Skin of body (tissue), 2 donors: ENCODE measurements around the gene ULBP2. TPM values are rescaled to one million over a fixed set of nuclear protein-coding genes. Genes with fewer than 3 reads are reported as not detected.
"Not testable (repeated sequence)": the region's sequence is repeated elsewhere in the genome, so short reads cannot be mapped to it uniquely, and the experiment has no call there.

Experiments
- DNase-seq: peaks from one replicate; lab custom pipeline; 2025; lab: John Stamatoyannopoulos, UW
- total RNA-seq: library from RNA; depleted of rRNA; stranded (reverse); fragments of >200 nt; gene quantifications from one replicate; pipeline ENCODE4 v1.2.3, GENCODE V29; 2014

Gene ULBP2
- total RNA-seq, 1 donor from 2014 or later = 0.89 TPM

DNA sequence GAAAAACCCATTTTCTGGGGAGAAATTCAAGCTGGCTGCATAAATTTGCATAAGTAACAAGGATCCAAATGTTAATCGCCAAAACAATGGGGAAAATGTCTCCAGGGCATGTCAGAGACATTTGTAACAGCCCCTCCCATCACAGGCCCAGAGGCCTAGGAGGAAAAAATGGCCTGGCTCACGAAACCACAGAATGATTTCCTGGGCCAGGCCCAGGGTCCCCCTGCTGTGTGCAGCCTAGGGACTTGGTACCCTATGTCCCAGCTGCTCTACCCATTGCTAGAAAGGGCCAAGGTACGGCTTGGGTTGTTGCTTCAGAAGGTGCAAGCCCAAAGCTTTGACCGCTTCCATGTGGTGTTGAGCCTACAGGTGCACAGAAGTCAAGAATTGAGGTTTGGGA is 33.3 kb upstream of the ULBP2 start:
- DNase-seq = not testable (repeated sequence)

DNA sequence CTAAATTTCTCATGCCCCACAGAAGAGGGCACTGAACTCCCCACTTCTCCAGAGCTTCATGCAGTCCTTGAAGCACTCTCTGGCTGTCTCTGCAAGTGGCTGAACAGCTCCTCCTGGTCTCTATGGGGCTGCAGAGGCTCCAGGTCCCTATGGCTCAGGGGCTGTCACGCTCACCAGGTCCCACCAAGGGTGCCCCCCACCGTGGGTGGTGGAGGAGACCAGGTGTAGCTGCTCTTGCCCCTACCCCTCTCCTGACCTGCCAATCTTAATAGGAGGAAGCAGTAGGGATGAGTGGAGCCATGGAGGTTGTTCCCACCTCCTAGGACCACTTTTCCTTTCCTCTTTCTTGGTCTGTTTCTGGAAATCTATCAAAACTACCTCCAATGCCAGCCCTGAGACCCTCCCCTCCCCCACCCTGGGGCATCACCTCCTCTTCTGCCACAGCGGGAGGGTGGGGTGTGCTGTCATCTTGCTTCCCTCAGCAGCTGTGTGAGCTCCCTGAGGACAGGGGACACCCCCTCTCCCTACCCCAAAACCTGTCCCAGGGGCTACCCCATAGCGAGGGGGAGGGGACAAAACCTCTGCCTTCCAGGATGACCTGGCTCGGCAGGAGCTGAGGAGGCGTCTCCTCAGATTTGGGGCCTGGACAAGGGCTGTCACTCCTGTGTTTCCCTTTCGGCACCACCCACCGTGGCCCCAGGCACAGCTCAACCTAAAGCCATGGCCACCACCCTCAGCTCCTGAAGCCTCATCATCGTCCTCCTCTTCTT is 31.9 kb upstream of the ULBP2 start:
- no peak for DNase-seq

DNA sequence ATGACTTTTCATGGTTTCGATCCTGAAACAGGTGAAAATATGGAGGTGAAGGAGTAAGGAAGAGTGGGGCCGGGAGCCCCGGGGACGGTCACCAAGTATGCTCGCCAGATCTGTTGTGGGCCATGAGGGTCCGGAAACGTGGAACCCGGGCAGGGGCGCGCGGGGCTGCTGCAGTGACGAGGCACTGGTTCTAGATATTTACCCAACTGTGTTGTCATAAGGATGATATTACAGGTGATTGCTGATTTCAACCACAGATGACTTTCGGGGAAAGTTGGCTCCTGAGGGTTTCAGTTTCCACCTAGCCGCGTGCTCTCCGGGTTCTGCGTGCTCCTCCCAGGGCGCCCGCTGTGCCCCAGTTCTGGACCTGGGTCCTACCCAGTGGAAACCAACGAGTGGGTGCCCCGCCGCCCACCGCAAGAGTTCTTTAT is 31.1 kb upstream of the ULBP2 start:
- DNase-seq = no peak

DNA sequence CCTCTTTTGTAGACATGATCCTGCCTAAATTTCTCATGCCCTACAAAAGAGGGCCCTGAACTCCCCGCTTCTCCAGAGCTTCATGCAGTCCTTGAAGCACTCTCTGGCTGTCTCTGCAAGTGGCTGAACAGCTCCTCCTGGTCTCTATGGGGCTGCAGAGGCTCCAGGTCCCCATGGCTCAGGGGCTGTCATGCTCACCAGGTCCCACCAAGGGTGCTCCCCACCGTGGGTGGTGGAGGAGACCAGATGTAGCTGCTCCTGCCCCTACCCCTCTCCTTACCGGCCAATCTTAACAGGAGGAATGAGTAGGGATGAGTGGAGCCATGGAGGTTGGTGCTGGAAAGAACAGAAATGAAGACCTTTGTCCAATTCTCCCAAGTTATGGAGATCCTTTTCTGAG is 29.1 kb upstream of the ULBP2 start:
- not testable (repeated sequence) for DNase-seq

DNA sequence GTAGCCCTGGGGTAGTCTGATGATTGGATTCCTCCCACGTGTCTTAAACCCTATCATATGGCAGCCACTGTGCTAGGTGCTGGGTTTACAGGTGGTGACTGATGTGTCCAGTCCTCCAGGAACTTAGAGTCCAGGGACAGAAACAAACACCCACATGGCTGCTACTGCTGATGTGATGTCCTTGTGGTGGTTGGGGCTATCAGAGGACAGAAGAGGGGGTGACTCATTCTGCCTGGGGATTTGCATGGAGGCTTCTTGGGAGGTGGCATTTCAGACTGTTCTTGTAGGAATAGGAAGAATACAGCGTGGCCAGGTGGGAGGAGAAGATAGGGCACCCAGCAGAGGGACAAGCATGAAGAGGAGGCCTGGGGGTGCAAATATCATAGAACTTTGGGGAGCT is 28.7 kb upstream of the ULBP2 start:
- no peak for DNase-seq

DNA sequence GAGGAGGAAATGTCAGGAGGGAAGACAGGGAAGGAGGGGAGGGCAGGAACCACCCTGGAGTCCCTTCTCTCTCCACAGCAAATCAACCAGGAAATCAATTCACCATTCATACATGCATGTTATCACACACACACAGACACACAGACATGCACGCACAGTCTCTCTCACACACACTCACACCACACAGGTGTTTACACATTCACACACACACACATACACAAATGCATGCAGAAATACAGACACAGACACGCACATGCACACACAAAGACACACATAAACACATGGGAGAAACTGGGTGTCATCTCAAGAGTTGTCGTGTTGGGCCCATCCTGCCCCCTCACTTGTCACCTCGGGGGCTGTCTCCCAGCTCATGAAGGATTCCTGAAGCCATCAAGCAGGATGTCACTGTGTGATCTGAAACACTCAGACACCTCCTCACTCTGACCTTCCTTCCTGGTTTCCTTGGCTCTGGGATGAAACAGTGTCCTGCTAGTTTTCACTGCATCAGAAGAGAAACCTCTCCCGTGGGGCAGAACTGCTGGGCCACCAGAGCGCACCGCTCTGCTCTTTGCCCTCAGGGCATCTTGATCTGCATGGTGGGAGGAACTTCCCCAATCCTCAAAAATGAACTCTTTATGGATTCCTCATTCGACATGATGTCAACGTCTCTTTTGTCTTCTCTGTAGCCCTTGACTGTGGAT is 28.1 kb upstream of the ULBP2 start:
- DNase-seq = no peak

DNA sequence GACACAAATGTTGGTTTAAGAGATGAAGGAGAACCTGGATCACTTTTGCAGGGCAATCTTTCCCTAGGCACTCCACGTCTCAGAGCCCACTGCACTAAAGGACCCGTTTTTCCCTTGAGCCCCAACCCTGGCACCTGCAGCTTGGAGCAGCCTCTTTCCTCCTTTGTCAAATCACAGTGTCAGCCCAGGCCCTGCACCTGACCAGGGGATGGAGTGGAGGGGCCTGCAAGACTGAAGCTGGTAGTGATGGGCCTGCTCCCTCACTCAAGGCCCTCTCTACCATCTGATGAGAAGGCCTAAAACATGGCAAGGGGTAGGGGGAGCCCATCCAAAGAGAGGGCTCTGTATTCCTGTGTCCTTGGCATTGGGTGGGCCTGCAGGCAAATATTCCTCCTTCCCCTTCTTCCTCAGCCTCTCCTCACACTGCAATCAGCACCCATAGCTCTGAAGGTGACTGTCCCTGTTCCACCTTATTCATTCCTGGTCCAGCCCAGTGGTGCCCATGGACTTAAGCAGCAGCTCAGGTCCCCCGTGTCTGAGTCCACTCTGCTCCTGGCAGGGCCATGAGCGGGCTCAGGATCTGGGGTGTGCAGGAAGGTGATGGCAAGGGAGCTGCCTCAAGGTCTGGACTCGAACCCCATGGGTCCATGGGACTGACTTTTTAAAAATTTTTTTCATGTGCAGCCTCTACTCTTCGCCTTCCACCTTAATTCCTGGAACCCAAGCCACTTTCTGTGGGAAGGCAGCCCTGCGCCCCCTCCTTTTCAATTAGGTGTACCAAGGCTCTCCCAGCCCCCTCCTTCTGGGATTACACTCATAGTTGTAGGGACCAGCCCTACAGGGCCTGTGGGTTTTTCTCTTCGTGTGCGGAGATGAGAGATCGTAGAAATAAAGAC is 25.6 kb upstream of the ULBP2 start:
- no peak for DNase-seq

DNA sequence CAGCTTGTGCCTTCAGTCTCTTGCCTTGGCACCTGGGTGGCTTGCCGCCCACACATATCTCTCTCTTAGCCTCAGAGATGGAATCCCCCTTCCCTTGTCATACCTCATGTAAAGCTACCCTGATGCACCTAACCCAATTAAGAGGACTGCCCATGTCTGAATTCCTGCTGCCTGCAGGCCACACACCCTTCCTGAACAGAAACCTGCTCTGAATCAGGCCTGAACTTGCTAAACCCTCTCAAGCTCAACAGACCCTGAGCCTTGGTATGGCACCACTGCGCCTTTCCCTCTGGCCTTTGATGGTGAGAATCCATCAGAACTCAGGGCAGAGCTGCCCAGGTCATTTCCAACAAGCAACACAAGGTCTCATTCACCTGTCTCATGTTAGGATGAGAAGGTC is 24.1 kb upstream of the ULBP2 start:
- no peak for DNase-seq

DNA sequence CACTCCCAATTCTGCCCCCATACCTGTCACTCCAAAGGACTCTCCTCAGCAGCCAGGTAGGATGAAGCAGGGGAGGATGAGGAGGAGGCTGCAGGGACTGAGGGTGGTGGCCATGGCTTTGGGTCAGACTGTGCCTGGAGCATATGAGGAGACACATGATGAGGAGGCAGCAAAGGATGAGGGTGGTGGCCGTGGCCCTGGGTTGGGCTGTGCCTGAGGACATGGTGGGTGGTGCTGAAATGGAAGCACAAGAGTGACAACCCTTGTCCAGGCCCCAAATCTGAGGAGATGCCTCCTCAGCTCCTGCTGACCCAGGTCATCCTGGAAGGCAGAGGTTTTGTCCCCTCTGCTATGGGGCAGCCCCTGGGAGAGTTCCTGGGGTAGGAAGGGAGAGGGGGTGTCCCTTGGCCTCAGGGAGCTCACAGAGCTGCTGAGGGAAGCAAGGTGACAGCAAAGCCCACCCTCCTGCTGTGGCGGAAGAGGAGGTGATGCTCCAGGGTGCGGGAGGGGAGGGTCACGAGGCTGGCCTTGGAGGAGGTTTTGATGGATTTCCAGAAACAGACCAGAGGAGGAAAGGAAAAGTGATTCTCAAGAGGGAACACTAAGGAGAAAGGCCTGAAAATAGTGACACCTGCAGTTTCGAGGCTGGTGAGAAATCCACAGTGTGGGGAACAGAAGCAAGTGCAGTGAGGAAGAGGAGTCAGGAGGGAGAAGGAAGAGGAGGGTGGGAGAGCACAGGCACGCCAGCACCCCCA is 23.5 kb upstream of the ULBP2 start:
- no peak for DNase-seq

DNA sequence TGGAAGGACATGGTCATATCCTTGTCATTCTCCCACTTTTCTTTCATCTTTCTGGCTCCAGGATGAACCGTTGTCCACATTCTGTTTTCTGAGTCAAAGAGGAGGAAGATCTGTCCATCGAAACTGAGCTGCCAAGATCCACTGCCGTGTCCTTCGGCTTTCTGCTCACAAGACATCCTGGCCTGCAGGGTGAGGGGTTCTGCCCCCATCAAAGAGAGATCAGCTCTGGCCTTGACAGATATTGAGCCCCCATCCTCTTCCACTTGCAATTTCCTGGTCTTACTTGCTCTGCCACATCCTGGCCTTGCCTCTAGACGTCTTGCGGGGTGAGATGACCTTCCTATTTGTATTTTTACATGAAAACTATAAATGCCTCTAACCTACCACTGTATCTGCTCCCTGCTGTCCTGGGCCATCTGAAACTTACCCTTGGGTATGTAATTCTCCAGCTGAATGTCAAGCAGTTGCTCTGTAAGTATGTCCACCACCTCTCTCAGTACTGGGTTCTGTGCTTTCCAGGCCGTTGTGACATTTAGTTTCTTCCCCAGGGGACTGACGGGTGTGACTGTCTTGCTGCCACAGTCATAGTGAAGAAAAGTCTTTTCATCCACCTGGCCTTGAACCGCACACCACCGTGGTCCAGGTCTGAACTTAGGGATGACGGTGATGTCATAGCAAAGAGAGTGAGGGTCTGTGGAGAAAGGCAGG is 22.5 kb upstream of the ULBP2 start:
- not testable (repeated sequence) for DNase-seq

DNA sequence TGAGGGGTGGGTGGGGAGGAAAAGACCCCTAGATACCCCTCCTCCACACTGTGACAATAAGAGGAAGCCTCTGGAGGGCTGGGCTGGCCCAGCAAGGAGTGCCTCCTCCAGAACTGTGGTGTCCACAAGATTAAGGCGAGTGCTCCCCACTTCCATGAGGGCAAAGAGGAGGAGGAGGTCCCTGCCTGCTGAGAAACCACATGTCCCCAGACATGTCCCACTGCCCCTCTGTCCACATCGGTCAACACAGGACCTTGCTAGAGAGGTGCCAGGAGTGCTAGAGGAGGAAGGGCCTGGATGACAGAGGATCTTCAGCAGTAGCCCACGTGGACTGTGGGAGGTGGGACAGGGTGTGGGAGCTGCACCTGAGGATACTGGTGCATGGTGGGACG is 22.0 kb upstream of the ULBP2 start:
- no peak for DNase-seq

DNA sequence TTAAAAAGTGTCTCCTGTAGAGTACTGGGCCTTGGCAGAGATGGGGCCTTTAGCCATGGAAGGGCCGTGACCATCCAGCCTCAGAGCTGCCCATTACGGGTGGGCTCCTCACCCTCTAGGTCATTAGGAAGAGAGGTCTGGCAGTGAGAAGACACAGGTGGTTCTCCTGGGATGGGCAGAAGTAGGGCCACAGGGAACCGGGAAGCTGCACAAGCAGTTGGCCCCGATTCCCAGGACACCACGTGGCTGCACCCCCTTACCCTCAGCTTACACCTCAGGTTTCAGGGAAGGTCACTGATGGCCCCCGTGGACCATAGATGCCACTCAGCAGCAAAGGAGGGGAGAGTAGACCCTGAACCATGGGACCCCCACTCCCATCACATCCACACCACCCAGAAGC is 20.5 kb upstream of the ULBP2 start:
- no peak for DNase-seq

DNA sequence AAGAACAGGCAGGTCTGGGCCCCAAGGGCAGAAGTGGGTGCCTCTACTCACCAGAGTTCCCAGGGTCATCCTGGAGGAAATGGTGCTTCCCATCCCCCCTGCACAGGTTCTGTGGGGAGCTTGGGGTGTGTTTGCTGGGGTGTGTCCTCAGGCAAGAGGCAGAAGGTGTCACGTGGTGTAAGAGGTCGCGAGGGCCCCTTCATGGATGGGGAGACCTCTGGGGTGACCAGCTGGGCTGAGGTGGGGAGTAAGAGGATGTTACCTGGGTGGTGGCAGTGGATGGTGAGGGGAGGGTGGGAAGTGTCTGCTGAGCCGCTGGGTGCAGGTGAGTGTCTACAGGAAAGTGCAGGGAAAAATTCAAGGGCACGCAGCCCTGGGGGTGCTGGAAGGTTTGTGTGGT is 19.7 kb upstream of the ULBP2 start:
- not testable (repeated sequence) for DNase-seq

DNA sequence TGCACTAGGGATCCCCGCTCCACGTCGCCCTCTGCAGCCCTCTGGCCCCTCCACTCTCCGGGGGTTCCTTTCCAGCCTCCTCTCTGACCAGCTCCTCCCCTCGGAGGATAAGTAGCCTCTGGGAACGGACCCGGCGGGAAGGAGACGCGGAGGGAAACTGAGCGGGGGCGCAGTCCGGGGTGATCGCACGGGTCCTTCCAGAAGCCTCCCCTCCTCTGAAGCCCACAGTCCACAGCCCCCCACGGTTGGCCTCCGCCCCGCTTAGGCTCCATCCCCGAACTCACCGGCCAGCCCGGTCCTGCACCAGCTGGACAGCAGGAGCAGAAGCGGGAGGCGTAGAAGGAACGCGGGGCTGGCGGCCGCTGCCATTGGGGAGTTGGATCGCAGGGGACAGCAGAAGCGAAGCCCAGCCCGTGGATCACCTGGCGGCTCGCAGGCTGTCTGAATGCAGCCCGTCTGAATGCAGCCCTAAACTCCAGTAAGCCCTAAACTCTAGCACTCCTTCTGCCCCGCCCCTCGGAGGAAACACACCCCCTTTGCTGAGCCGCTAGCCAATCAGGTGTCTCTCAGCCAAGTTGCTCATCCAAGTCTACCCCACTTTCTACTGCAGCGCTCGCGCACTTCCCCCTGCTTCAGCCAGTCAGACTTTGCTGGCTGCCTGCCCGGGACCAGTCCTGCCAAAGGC is 19.0 kb upstream of the ULBP2 start, which contains the start of gene RAET1G:
TSS of gene RAET1G (minus strand) at position 480 of the 685 bp plus-strand sequence. CDS start at position 369, 111 bp downstream.
- DNase-seq = peak; percentile 91

DNA sequence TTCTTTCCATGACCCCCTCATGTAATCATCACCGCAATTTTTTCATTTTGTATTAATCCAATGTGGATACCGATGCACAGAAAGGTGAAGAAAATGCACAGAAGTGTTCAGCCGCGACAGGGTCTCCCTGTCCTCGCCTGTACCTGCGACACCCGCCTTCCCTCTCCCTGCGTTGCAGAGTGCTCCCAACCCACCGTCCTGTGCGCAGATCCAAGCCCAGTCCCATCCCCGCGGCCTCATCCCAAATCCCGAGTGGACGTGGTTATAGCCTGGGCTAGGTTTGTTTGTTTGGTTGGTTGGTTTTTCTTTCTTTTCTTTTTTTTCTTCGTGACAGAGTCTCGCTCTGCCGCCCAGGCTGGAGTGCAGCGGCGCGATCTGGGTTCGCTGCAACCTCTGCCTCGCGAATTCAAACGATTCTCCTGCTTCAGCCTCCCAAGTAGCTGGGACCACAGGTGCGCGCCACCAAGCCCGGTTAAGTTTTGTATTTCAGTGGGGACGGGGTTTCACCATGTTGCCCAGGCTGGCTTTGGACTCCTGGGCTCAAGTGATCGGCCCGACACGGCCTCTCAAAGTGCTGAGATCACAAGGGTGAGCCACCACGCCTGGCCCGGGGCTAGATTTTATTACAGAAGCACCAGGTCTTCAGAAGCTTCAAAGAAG is 18.4 kb upstream of the ULBP2 start:
- DNase-seq = no peak

DNA sequence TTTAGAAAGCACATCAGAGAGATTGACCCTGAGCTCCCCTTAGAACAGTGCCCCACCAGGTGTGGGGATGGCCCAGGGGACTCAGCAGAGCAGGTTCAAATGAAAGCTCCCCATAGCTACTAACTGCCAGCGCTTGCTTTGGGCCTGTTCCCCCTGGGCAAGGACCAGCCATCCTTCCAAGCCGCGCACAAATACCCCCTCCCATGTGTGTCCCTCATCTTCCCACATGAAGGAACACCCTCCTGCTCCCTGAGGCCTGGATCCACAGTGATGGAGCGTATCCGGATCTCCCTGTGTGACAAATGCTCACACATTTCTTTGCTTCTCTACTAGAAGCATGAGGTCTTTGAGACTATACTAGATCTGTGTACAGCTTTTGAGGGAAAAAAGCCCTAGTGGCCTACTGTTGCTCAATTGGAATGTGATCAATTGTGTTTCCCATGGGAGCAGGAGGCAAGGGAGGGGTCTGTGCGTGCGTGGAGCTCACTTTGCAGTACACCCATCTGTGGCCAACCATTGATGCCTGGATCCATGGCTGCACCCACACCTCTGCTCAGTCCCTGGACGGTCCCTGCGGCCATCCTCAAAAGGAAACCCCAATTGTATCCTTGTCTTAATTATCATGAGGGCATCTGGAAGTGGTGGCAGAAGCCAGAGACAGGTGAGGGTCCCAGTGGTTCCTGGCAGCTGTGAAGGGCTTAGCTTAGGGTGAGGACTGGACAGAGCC is 17.4 kb upstream of the ULBP2 start:
- DNase-seq = no peak

DNA sequence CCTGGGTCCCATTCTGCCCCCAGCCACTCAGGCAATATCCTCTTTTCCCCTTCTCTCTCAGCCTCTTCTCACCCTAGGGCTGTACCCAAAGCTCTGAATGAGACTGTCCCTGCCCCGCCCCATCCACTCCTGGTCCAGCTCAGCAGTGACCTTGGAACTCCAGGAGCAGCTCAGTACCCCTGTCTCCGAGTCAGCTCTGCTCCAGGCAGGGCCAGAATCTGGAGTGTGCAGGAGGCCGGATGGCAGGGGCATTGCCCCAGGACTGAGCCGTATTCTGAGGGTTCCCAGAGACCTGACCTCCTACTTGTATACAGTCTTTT is 16.9 kb upstream of the ULBP2 start:
- no peak for DNase-seq

DNA sequence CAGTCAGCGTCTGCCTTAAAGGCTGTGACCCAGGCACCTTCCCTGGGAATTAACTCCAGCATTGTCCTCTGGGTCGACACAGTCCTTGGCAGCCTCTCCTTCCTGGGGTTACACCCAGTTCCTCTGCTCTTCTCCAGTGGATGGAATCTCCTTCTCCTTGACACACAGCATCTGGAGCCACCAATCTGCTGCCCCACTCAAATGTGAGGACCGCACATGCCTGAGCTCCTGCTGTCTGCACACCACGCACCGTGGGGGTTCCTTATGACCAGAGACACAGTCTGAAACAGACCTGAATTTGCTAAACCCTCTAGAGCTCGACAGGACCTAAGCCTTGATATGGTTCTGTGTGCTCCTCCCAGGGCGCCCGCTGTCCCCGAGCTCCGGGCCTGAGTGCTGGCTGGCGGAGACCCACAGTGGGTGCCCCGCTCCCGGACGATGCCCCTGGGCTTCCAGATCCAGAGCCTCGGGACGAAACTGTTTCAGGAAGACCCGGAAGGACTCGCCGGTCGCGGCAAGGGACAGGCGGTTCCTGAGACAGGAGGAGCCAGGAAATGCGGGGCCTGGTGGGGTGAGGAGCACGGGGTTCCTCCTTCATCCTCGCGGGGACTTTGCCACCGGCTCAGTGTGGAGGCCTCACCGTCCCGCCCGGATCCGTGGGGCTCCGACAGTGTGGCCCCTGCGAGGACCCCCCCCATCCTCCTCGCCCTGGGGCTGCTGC is 16.4 kb upstream of the ULBP2 start:
- no peak for DNase-seq
